NCI-H226 (cell line): ENCODE data around the gene SIGLEC5.
"Not testable (repeated sequence)": the region's sequence is repeated elsewhere in the genome, so short reads cannot be mapped to it uniquely, and the experiment has no call there.

ENCODE experiments used
- DNase-seq: peaks from one replicate; pipeline ENCODE4 v3.0.0-alpha.2; 2015

Gene SIGLEC5

DNA sequence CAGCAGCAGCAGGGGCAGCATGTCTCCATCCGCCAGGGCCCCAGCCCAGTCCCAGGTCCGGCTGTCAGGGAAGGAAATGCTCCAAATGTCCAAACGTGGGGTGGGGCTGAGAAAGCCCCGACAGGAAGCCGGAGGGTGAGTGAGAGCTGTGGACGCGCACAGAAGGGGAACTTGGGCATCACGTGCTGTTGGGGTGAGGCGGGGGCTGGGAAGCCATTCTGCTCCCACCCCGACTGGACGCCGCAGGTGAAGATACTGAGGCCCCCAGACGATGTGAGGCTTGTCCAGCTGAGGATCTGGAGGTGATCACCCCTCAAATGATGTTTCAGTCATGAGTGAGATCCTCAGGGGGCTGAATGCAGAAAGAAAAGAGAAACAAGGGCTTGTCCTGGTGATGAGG lies at the start of gene SIGLEC5:
Gene SIGLEC5 (minus strand): TSS at position 87 of the 400 bp plus-strand sequence. CDS start 66 bp downstream, at position 21.
- not testable (repeated sequence) for DNase-seq

DNA sequence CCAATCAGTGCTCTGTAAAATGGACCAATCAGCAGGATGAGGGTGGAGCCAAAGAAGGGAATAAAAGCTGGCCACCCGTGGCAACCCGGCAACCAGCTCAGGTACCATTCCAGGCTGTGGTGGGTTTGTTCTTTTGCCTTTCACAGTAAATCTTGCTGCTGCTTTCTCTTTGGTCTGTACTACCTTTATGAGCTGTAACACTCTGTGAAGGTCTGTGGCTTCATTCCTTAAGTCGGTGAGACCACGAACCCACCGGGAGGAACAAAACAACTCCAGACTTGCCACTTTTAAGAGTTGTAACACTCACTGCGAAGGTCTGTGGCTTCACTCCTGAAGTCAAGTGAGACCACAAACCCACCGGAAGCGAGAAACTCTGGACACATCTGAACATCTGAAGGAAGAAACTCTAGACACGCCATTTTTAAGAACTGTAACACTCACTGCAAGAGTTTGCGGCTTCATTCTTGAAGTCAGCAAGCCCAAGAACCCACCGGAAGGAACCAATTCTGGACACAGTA lies 46.4 kb upstream of the SIGLEC5 start:
- no peak for DNase-seq

DNA sequence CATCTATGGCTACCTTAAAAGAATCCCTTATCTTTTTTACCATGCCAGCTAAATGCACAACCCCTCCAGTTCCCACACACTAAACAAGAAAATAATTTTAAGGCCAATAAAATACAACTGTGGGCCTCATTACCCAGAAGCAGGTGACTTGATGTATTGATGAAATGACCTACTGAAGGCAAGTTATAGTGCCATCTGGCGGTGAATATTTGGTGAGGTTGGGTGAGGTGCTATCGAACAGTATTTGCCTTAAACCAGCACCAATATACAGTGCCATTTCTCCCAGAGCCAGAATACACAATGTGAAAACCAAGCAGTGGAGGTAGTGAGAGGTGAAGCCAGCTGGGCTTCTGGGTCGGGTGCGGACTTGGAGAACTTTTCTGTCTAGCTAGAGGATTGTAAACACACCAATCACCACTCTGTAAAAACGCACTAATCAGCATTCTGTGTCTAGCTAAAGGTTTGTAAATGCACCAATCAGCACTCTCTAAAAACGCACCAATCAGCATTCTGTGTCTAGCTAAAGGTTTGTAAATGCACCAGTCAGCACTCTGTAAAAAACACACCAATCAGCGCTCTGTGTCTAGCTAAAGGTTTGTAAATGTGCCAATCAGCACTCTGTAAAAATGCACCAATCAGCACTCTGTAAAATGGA lies 45.8 kb upstream of the SIGLEC5 start:
- not testable (repeated sequence) for DNase-seq

GRCh38 chr19:51668216-51668615 lies 38.0 kb upstream of the SIGLEC5 start:
- DNase-seq, result no peak

DNA sequence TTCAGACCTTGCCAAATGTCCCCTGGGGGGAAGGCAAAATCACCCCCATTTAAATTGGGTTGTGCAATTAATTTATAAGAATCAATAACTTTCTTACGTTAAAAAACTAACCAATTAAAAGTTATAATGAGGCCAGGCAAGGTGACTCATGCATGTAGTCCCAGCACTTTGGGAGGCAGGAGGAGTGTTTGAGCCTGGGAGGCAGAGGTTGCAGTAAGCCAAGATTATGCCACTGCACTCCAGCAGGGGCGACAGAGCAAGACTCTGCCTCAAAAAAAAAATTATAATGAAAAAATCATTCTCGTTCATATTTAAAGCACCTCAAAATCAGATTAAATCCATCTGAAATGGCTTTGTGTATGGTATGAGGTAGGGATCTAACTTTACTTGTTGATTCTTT lies 34.8 kb upstream of the SIGLEC5 start:
- peak; percentile 32 for DNase-seq

DNA sequence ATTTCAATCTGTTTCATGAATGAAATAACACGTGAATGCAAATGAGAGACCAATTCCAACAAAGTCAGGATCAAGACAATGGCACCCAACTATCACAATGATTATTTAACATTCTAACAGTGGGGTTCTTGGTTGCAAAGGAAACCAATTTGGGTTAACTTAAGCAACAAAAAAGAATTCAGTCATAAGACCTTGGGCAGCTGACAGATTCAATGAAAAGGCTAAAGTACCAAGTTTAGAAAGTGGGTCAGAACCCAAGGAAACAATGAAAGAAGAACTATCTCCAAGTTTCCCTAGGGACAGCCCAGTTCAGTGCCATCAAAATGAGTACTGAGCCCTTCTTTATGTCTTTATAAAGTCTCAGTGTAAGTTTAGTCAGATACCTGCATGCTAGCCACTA lies 33.9 kb upstream of the SIGLEC5 start:
- no peak for DNase-seq

- no peak for DNase-seq
Observed at GRCh38 chr19:51663650-51664049, 33.4 kb upstream of the SIGLEC5 start.

- peak; percentile 56 for DNase-seq
Observed at GRCh38 chr19:51660975-51661600, 30.9 kb upstream of the SIGLEC5 start.

GRCh38 chr19:51654783-51655182 lies 24.6 kb upstream of the SIGLEC5 start:
- no peak for DNase-seq

DNA sequence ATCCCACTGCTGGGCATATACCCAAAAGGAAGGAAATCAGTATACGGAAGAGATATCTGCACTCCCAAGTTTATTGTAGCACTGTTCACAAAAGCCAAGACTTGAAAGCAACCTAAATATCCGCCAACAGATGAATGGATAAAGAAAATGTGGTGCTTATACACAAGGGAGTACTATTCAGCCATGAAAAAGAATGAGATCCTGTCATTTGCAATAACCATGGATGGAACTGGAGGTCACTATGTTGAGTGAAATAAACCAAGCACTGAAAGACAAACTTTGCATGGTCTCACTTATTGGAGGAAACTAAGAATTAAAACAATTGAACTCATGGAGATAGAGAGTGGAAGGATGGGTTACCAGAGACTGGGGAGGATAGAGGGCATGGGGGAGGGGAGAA lies 23.0 kb upstream of the SIGLEC5 start:
- no peak for DNase-seq

DNA sequence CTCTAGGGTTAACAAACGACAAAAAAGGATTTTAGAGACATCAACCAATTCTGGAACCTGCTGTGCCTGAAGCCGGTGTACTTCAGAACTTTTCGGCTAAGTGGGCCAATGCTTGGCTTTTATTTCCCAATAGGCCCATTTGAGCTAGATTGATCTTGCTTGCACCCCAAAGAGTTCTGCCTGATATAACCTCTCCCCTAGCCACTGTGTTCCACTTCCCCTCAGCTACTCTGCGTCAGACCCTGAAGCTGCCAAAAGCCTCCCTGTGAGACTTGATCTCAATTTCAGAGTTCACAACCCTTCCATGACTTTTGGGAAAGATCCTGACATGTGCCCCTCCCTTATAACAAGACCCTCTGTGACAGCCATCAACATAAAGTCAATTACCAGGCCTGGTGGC lies 22.1 kb upstream of the SIGLEC5 start:
- DNase-seq, result no peak

GRCh38 chr19:51651216-51651846 lies 21.1 kb upstream of the SIGLEC5 start:
- no peak for DNase-seq

DNA sequence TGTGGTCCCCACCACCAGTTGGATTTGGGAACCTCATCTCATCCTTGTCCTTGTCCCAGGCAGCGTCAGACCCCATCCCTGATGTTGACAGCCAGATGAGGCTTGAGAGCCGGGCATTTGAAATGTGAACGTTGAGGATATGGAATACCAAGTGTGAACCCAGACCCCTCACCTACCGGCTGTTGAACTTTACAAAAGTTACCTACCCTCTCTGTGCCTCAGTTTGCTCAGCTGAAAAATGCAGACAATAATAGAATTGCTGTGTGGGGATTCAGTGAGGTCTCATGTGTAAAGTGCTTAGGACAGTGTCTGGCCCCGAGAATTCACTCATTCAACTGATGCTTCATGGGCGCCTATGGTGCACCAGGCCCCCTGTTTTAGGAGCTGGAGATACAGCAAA lies 17.1 kb upstream of the SIGLEC5 start:
- DNase-seq, result no peak

- not testable (repeated sequence) for DNase-seq
Observed at GRCh38 chr19:51646730-51647129, 16.5 kb upstream of the SIGLEC5 start, which contains the start of gene SIGLEC14. Gene SIGLEC14 (minus strand): TSS chr19:51646825. CDS start chr19:51646759, 66 bp downstream.

DNA sequence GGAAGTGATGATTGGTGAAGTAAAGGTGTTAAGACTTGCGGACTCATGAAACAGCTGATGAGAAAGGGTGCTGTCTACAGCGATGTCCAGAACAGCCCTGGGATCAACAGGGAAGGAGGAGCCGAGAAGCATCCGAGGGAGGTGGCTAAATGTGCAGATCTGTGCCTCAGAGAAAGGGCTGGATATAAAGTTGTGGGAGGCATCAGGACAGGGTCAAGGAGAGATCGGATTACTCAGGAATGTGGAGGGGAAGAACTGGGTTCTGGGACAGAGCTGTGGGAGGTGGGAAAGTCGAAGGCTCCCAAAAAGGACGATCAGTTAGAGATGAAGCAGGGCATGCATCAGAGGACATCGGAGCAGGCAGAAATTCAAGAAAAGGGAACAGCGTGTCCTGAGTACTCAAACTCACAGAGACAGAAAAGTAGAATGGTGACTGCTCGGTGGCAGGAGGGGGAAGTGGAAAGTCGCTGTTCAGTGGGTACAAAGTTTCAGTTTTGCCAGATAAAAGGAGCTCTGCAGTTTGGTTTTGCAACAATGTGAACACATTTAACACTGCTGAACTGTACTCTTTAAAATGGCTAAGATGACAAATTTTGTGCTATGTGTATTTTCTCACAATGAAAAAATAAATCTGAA lies 14.6 kb upstream of the SIGLEC5 start:
- no peak for DNase-seq

DNA sequence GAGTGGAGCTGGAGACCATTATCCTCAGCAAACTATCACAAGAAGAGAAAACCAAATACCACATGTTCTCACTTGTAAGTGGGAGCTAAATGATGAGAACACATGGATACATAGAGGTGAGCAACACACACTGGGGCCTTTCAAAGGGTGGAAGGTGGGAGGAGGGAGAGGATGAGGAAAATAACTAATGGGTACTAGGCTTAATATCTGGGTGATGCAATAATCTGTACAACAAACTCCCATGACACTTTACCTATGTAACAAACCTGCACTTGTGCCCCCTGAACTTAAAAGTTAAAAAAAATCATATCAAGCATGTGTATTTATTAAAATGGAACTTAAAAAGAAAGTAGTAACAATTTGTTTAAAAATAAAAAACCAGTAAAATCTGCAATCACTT lies 11.4 kb upstream of the SIGLEC5 start:
- no peak for DNase-seq

GRCh38 chr19:51640386-51640785 lies 10.2 kb upstream of the SIGLEC5 start:
- no peak for DNase-seq

DNA sequence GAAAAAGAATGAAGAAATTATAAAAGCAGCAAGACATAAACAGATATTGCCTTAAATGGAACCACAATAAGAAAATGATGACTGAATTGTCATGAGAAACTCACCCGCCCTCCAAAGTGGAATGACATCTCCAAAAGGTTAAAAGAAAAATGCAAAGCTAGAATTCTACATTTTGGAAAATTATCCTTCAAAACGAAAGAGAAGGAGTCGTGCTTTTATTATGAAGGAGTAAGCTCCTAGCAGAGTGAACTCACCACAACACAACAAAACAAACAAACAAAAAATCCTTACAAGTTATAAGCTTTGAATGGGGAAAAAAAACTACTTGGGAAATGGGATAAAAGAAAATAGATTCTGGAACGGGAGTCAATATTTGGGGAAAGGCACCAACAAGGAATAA lies 9.7 kb upstream of the SIGLEC5 start:
- DNase-seq, result no peak

DNA sequence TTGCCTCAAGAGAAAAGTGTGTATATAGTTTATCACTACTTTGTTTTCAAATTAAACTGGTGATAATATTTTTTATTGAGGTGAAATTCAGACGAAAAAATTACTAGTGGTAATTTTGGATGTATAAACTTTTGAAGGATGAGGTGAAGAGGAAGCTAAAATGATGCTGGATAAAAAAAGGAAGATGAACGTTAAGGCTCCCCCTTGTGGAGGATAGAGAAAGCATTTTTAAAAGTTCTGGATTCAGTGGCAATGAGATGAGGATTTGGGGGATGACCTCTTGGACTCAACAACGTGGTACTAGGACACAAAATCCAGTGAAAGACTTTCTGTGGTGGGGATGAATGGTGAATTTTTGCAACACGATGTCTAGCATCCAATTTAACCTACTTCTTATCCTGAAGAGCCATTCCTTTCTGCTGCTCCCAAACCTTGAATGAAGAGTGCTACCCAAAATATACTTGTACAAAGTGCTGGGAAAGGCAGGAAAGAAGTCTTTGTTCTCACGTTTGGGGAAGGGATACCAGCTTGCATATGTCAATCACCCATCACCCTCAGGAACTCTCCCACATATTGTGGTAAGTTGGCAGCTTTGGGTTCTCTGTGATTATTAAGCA lies 7.3 kb upstream of the SIGLEC5 start:
- DNase-seq, result no peak

DNA sequence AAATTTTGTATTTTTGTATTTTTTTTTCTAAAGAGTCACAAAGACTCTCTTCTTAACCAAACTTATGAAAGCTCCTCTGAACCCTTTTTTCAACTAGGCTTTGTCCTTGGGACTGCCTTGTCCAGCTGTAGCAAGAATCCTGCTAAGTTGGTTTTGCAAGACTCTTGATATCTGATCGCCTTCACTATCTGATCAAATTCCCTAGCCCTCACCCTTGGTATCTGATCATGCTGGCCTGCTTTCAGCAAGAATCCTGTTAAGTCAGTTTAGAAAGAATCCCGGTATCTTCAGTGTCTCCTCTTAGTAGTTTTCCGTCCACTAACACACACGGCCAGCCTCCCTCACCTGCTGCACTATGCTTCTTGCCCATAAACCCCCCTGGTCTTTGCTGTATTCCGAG lies 1.9 kb upstream of the SIGLEC5 start:
- DNase-seq, result no peak

- DNase-seq, result no peak
Observed at GRCh38 chr19:51628153-51628939, 1.9 kb downstream of the SIGLEC5 start.

- no peak for DNase-seq
Observed at GRCh38 chr19:51627491-51628138, 2.6 kb downstream of the SIGLEC5 start.
